Endodermal cell (in vitro differentiated cells): ENCODE measurements around the gene S100A2. TPM values are rescaled to one million over a fixed set of nuclear protein-coding genes. Genes with fewer than 3 reads are reported as not detected.
"Not testable (repeated sequence)": the region's sequence is repeated elsewhere in the genome, so short reads cannot be mapped to it uniquely, and the experiment has no call there.

Experiments
- DNase-seq: peaks from one replicate; pipeline ENCODE4 v3.0.0-alpha.2; 2017
- H3K27ac ChIP-seq: 2 replicates; pipeline ENCODE4 v1.5.1; 2013; ENCODE audit warnings: mild to moderate bottlenecking, low read depth, low read length, moderate library complexity
- H3K27me3 ChIP-seq: 2 replicates; pipeline ENCODE4 v1.6.1; 2013; ENCODE audit warnings: mild to moderate bottlenecking, low read length, moderate library complexity; ENCODE audit not compliant: insufficient read depth, control insufficient read depth, poor library complexity, severe bottlenecking
- H3K36me3 ChIP-seq: 2 replicates; pipeline ENCODE4 v1.7.0; 2013; ENCODE audit warnings: mild to moderate bottlenecking, low read length, moderate library complexity; ENCODE audit not compliant: control insufficient read depth, insufficient read depth
- H3K4me1 ChIP-seq: one replicate; pipeline ENCODE4 v1.7.0; 2013; ENCODE audit warnings: low read length; ENCODE audit not compliant: control insufficient read depth, insufficient read depth
- H3K4me3 ChIP-seq: 2 replicates; pipeline ENCODE4 v1.5.1; 2013; ENCODE audit warnings: mild to moderate bottlenecking, low read length, moderate library complexity
- H3K9ac ChIP-seq: 2 replicates; pipeline ENCODE4 v1.6.1; 2013; ENCODE audit warnings: mild to moderate bottlenecking, low read length, moderate library complexity; ENCODE audit not compliant: poor library complexity, severe bottlenecking; ENCODE audit errors: extremely low read depth
- H3K9me3 ChIP-seq: 2 replicates; pipeline ENCODE4 v1.6.1; 2013; ENCODE audit warnings: mild to moderate bottlenecking, low read length, moderate library complexity; ENCODE audit not compliant: control insufficient read depth
- H3K27ac Mint-ChIP-seq: 2 replicates; pipeline ENCODE4 v1.8.0; 2020; ENCODE audit warnings: mixed read lengths
- H3K27me3 Mint-ChIP-seq: 2 replicates; pipeline ENCODE4 v1.8.0; 2021; ENCODE audit warnings: mild to moderate bottlenecking, mixed read lengths; ENCODE audit not compliant: insufficient read depth
- H3K36me3 Mint-ChIP-seq: 2 replicates; pipeline ENCODE4 v1.8.0; 2020; ENCODE audit warnings: low read depth, mixed read lengths
- H3K4me1 Mint-ChIP-seq: 2 replicates; pipeline ENCODE4 v1.8.0; 2020; ENCODE audit warnings: mixed read lengths
- H3K4me3 Mint-ChIP-seq: 2 replicates; pipeline ENCODE4 v1.8.0; 2020; ENCODE audit warnings: mild to moderate bottlenecking, moderate library complexity, mixed read lengths
- H3K9me3 Mint-ChIP-seq: 2 replicates; pipeline ENCODE4 v1.8.0; 2020; ENCODE audit warnings: mild to moderate bottlenecking, mixed read lengths
- WGBS, 2 experiments: methylation state at CpG; one replicate each; pipeline versions ENCODE4 v1.1.5 to v1.1.7; 2013; ENCODE audit warnings: missing lambda C conversion rate in 2 of 2, mixed read lengths in 1 of 2; ENCODE audit not compliant: insufficient coverage in 1 of 2, insufficient read length in 1 of 2; 5-methylcytosine and 5-hydroxymethylcytosine counted together
- total RNA-seq, 2 donors: library from RNA; stranded (reverse); fragmentation: NEBNext Ultra II Directional in 1 of 2; extraction: Animal tissue kit (Norgen Biotek cat#: 25700) in 1 of 2; gene quantifications; 2 replicates in 1 of 2; 3 replicates in 1 of 2; pipeline ENCODE4 v1.2.1, GENCODE V29; 2021
- TF ChIP-seq, protein P1 (sequence below): fragments of 200-600 bp; sonication (generic); conservative IDR thresholded peaks from 2 replicates; pipeline ENCODE4 v1.5.0; 2021; ENCODE audit warnings: antibody characterized with exemption, mild to moderate bottlenecking

Gene S100A2
- total RNA-seq, 2 donors from 2014 or later = 0.92 to 3.1 TPM

DNA sequence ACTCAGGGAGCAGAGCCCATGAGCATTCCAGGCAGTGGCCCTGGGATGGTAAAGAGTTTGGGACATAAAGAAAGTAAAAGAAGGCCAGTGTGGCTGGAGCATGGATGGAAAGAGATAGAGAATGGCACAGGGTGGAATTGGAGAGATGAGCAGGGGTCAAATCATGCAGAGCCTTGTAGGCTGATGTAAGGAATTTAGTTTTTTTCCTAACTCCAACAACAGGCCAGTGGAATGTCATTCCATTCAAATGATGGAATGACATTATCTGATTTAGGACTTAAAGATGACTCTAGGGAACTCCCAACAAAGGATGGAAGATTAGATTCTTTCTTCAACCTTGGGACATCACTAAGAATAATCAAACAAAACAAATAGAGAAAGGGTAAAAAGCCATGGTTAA is 12.8 kb upstream of the S100A2 start:
- Histone ChIP-seq H3K4me1 (peaks cover 13% of the 10 kb centered on the region), H3K36me3 (no peaks in the 10 kb centered on the region), H3K9me3 (peaks cover 8% of the 10 kb centered on the region), H3K4me3 (peak overlapping the region; percentile 6), H3K27me3 (no peaks in the 10 kb centered on the region), H3K9ac (peak overlapping the region; percentile 77), H3K27ac (peak overlapping the region; percentile 67)
- TF ChIP-seq, protein P1, sequence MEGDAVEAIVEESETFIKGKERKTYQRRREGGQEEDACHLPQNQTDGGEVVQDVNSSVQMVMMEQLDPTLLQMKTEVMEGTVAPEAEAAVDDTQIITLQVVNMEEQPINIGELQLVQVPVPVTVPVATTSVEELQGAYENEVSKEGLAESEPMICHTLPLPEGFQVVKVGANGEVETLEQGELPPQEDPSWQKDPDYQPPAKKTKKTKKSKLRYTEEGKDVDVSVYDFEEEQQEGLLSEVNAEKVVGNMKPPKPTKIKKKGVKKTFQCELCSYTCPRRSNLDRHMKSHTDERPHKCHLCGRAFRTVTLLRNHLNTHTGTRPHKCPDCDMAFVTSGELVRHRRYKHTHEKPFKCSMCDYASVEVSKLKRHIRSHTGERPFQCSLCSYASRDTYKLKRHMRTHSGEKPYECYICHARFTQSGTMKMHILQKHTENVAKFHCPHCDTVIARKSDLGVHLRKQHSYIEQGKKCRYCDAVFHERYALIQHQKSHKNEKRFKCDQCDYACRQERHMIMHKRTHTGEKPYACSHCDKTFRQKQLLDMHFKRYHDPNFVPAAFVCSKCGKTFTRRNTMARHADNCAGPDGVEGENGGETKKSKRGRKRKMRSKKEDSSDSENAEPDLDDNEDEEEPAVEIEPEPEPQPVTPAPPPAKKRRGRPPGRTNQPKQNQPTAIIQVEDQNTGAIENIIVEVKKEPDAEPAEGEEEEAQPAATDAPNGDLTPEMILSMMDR = no peak
- peaks cover 27% of the 10 kb centered on the region for H3K4me1 Mint-ChIP-seq
- H3K27me3 Mint-ChIP-seq = no peaks in the 10 kb centered on the region
- no peak for DNase-seq
- H3K4me3 Mint-ChIP-seq = no peak overlapping the region
- H3K36me3 Mint-ChIP-seq = peaks cover 3% of the 10 kb centered on the region
- H3K27ac Mint-ChIP-seq = peak overlapping the region; percentile 95
- peaks cover 24% of the 10 kb centered on the region for H3K9me3 Mint-ChIP-seq

- peak overlapping the region; percentile 77 for H3K9ac ChIP-seq
- peak overlapping the region; percentile 39 for H3K4me3 ChIP-seq
- H3K27me3 ChIP-seq = no peaks in the 10 kb centered on the region
- TF ChIP-seq, protein P1 = no peak
- no peaks in the 10 kb centered on the region for H3K36me3 ChIP-seq
- H3K9me3 ChIP-seq = peaks cover 8% of the 10 kb centered on the region
- no peak overlapping the region for H3K27ac ChIP-seq
- peak overlapping the region; percentile 95 for H3K27ac Mint-ChIP-seq
- no peak for DNase-seq
- H3K27me3 Mint-ChIP-seq = no peaks in the 10 kb centered on the region
- H3K36me3 Mint-ChIP-seq = peaks cover 3% of the 10 kb centered on the region
- peaks cover 13% of the 10 kb centered on the region for H3K4me1 ChIP-seq
- WGBS, 2 experiments = 77 to 87% methylated on average over 3 to 9 of the region's 9 CpGs
- H3K9me3 Mint-ChIP-seq = peaks cover 29% of the 10 kb centered on the region
- no peak overlapping the region for H3K4me3 Mint-ChIP-seq
- peaks cover 27% of the 10 kb centered on the region for H3K4me1 Mint-ChIP-seq
These were observed 12.0 kb upstream of the S100A2 start for GRCh38 chr1:153577624-153578051.

- TF ChIP-seq, protein P1 = no peak
- Mint-ChIP-seq H3K27ac (peak overlapping the region; percentile 95), H3K36me3 (peaks cover 3% of the 10 kb centered on the region), H3K9me3 (peaks cover 30% of the 10 kb centered on the region), H3K4me3 (no peak overlapping the region), H3K27me3 (no peaks in the 10 kb centered on the region), H3K4me1 (peaks cover 27% of the 10 kb centered on the region)
- WGBS, 2 experiments = 84 to 93% methylated on average over 3 to 4 of the region's 4 CpGs
- Histone ChIP-seq H3K4me1 (peaks cover 13% of the 10 kb centered on the region), H3K27me3 (no peaks in the 10 kb centered on the region), H3K9ac (peak overlapping the region; percentile 18), H3K9me3 (peaks cover 8% of the 10 kb centered on the region), H3K27ac (no peak overlapping the region), H3K4me3 (no peak overlapping the region), H3K36me3 (no peaks in the 10 kb centered on the region)
- DNase-seq = no peak
These were observed 11.5 kb upstream of the S100A2 start for GRCh38 chr1:153577138-153577537.

DNA sequence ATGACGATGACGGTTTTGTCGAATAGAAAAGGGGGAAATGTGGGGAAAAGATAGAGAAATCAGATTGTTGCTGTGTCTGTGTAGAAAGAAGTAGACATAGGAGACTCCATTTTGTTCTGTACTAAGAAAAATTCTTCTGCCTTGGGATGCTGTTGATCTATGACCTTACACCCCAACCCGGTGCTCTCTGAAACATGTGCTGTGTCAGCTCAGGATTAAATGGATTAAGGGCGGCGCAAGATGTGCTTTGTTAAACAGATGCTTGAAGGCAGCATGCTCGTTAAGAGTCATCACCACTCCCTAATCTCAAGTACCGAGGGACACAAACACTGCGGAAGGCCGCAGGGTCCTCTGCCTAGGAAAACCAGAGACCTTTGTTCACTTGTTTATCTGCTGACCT is 9.9 kb upstream of the S100A2 start:
- peaks cover 29% of the 10 kb centered on the region for H3K9me3 Mint-ChIP-seq
- DNase-seq, H3K27me3 Mint-ChIP-seq, H3K27me3 ChIP-seq, H3K4me3 Mint-ChIP-seq, H3K9ac ChIP-seq, H3K27ac ChIP-seq, H3K4me1 ChIP-seq, H3K9me3 ChIP-seq, H3K27ac Mint-ChIP-seq, H3K36me3 ChIP-seq, H3K36me3 Mint-ChIP-seq, H3K4me3 ChIP-seq: not testable (repeated sequence)
- 93 to 100% methylated on average over 3 to 4 of the region's 10 CpGs for WGBS, 2 experiments
- peaks cover 28% of the 10 kb centered on the region for H3K4me1 Mint-ChIP-seq

DNA sequence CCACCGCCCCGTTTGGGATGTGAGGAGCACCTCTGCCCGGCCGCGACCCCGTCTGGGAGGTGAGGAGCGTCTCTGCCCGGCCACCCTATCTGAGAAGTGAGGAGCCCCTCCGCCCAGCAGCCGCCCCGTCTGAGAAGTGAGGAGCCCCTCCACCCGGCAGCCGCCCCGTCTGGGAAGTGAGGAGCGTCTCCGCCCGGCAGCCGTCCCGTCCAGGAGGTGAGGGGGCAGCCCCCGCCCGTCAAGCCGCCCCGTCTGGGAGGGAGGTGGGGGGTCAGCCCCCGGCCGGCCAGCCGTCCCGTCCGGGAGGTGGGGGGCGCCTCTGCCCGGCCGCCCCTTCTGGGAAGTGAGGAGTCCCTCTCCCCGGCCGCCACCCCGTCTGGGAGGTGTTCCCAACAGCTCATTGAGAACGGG is 9.4 kb upstream of the S100A2 start:
- H3K4me3 ChIP-seq, H3K36me3 Mint-ChIP-seq, H3K4me3 Mint-ChIP-seq, DNase-seq, H3K27me3 ChIP-seq, H3K9ac ChIP-seq, H3K27ac Mint-ChIP-seq, H3K27ac ChIP-seq, H3K4me1 ChIP-seq, H3K9me3 ChIP-seq, H3K27me3 Mint-ChIP-seq, H3K36me3 ChIP-seq: not testable (repeated sequence)
- peaks cover 28% of the 10 kb centered on the region for H3K4me1 Mint-ChIP-seq
- 91 to 98% methylated on average over 7 to 35 of the region's 35 CpGs for WGBS, 2 experiments
- H3K9me3 Mint-ChIP-seq = peaks cover 29% of the 10 kb centered on the region
